Muscle layer of colon (tissue), 2 donors: Measurements from ENCODE around the gene OR6B1.
"Not testable (repeated sequence)": the region's sequence is repeated elsewhere in the genome, so short reads cannot be mapped to it uniquely, and the experiment has no call there.

ENCODE experiments used
- H3K27ac ChIP-seq: one replicate; pipeline ENCODE4 v1.7.0; 2013; ENCODE audit warnings: low read depth, mild to moderate bottlenecking, low read length, moderate library complexity
- H3K27me3 ChIP-seq, 2 donors: one replicate each; pipeline ENCODE4 v1.7.0; 2013; ENCODE audit warnings: low read length in 2 of 2, mild to moderate bottlenecking in 2 of 2; ENCODE audit not compliant: insufficient read depth in 2 of 2, control insufficient read depth in 1 of 2
- H3K36me3 ChIP-seq: one replicate; pipeline ENCODE4 v1.7.0; 2013; ENCODE audit warnings: mild to moderate bottlenecking, low read length; ENCODE audit not compliant: insufficient read depth
- H3K4me1 ChIP-seq: one replicate; pipeline ENCODE4 v1.7.0; 2013; ENCODE audit warnings: mild to moderate bottlenecking, low read length; ENCODE audit not compliant: insufficient read depth
- H3K4me3 ChIP-seq, 2 donors: one replicate each; pipeline ENCODE4 v1.7.0; 2013; ENCODE audit warnings: low read length in 2 of 2, low read depth in 1 of 2, mild to moderate bottlenecking in 1 of 2, moderate library complexity in 1 of 2
- H3K9ac ChIP-seq: one replicate; pipeline ENCODE4 v1.7.0; 2013; ENCODE audit warnings: low read length
- H3K9me3 ChIP-seq: one replicate; pipeline ENCODE4 v1.7.0; 2013; ENCODE audit warnings: mild to moderate bottlenecking, low read length
- donor health status: abdominal sarcoma.
- donor health status: Adenocarcinoma of cecum.

Gene OR6B1

DNA sequence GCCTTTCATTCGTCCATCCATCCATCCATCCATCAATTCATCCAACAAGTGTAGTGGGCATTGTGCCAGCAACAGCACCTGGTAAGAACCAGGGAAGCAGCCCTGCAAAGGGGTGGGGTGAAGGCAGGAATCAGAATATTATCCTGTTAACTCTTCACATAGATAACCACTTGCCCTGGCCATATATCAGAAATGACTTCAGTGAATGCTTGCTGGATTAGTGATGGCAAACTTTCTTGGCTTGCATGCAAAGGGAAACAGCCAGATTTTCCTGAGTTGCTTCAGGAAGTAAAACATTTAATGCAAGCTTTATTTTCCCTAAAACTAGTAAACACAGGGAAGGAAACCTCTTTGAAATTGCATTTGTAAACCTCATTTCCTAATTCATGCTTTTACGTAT is 49.4 kb downstream of the OR6B1 start:
- Histone ChIP-seq H3K4me3 (no peak overlapping the region), H3K27ac (no peak overlapping the region), H3K27me3 (no peaks in the 10 kb centered on the region), H3K36me3 (no peaks in the 10 kb centered on the region), H3K9ac (no peak overlapping the region), H3K4me1 (no peaks in the 10 kb centered on the region), H3K9me3 (no peaks in the 10 kb centered on the region)

DNA sequence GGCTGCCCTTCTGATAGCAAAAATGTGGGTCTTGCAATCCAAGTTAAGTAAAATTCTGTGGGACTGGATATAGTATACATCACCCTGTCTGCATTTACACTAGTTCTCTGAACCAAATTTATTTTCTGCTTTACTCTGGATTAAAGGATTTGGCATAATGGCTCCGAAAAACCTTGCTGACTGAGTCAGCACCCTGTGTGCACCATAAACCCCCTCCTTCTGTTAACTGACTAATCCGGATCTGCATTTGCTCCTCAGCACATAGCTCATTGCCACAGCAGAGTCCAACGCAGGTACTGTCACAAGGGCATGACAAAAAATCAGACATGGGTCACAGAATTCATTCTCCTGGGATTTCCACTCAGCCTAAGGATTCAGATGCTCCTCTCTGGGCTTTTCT is 50.0 kb downstream of the OR6B1 start:
- no peaks in the 10 kb centered on the region for H3K9me3 ChIP-seq
- no peak overlapping the region for H3K9ac ChIP-seq
- H3K4me3 ChIP-seq, result no peak overlapping the region
- H3K36me3 ChIP-seq, result no peaks in the 10 kb centered on the region
- no peaks in the 10 kb centered on the region for H3K27me3 ChIP-seq
- no peaks in the 10 kb centered on the region for H3K4me1 ChIP-seq
- no peak overlapping the region for H3K27ac ChIP-seq

DNA sequence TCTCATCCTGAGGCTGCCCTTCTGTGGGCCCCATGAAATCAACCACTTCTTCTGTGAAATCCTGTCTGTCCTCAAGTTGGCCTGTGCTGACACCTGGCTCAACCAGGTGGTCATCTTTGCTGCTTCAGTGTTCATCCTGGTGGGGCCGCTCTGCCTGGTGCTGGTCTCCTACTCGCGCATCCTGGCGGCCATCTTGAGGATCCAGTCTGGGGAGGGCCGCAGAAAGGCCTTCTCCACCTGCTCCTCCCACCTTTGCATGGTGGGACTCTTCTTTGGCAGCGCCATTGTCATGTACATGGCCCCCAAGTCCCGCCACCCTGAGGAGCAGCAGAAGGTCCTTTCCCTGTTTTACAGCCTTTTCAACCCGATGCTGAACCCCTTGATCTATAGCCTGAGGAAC is 50.8 kb downstream of the OR6B1 start:
- H3K9ac ChIP-seq, H3K4me3 ChIP-seq, H3K36me3 ChIP-seq, H3K27ac ChIP-seq, H3K4me1 ChIP-seq, H3K9me3 ChIP-seq, H3K27me3 ChIP-seq: not testable (repeated sequence)

DNA sequence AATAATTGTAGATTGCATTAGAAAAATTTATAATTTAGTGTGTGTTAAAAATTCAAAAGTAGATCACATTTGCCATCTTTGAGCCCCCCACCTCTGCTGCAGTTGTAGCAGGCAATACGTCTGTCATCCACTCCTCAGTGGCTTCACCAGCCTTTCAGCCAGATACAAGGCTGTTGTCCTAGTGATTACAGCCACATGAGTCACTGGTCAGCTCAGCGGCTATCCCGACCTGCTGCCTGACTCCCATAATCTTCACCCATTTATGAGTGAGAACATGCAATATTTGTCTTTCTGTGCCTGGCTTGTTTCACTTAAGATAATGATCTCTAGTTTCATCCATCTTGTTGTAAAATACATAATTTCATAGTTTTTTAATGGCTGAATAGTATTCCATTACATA is 57.8 kb downstream of the OR6B1 start:
- H3K27ac ChIP-seq, result no peak overlapping the region

More for the DNA sequence above, 57.8 kb downstream of the OR6B1 start:
- Histone ChIP-seq H3K27me3 (no peaks in the 10 kb centered on the region), H3K9me3 (no peaks in the 10 kb centered on the region), H3K4me1 (no peaks in the 10 kb centered on the region), H3K36me3 (no peaks in the 10 kb centered on the region), H3K4me3 (no peak overlapping the region), H3K9ac (no peak overlapping the region)
